Erythroblast (primary cell): ENCODE measurements around the gene NINJ2.

Experiments
- DNase-seq, 2 experiments: peaks; one replicate each; lab custom pipeline; 2025; lab: John Stamatoyannopoulos, UW
- GATA1 ChIP-seq: IDR thresholded peaks from 2 replicates; pipeline ENCODE4 v1.6.1; 2011; ENCODE audit warnings: low read depth, mild to moderate bottlenecking, control low read depth, low read length, moderate library complexity
- POLR2A ChIP-seq: IDR thresholded peaks from 2 replicates; pipeline ENCODE4 v1.6.1; 2011; ENCODE audit warnings: mild to moderate bottlenecking, low read length

The NINJ2 gene

DNA sequence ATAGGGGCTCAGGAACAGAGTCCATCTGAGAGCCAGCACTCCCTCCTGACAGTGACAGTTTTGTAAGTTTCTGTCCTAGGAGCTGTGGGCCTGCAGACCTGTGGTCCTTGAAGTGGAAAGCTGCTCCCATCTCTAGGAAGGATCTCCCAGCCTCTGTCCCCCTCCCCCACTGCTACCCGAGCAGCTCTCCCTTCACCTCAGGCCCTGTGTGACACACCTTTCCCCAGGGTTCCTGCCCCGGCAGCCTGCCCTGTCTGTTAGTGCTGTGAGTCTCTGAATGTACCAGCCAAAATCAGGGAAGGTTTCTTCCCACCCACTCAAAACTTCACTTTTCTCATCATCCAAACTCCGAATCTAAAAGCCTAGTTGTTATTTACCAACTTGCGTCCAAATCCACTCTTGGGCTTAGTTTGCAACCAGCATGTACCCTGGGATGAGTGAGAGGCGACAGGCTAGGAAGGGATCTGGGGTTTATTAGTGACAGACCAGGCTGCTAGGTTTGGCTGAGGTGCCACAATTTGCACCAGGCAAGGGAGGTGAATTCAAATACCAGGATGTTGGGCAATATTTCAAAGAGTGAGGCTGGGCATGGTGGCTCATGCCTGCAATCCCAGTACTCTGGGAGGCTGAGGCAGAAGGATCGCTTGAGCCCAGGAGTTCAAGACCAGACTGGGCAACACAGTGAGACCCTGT is 39.9 kb downstream of the NINJ2 start:
- TF ChIP-seq GATA1, result no peak
- no peak for TF ChIP-seq POLR2A
- DNase-seq, result no peak

DNA sequence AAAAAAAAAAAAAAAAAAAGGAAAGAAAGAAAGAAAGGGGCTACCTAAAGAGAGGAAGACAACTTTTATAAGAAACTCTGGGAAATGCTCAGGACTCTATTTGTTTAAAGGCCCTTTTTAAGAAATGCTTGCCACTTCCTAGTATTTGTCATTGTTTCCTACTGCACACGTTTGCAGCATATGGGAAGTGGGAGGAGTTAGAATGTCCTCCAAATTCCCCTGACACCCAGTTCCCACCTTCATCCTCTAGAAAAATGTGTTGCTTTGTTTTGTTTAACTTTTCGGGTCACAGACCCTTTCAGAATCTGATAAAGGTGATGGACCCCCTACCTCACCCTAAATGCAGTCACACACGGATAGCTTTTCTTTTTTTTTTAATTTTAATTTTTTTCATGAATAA is 40.8 kb downstream of the NINJ2 start:
- no peak for TF ChIP-seq POLR2A
- no peak for TF ChIP-seq GATA1
- no peak for DNase-seq

DNA sequence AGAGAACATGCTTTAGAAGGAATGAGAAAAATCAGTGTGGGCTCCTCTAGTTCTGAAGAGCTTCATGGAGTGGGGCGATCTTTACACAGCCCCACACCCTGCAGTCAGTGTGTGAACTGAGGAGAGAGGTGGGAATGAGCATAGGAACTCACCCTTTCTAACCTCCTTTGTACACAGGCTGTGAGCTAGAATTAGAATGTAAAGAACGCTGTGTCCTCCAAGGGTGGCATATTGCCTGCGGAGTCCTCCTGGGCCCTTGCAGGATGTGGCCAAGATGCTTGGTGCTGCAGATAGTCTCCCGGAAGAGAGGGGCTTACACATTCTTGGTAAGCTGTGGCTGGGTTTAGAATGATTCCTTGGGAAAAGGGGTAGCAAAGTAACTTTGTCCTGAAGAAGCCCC is 43.9 kb downstream of the NINJ2 start:
- TF ChIP-seq POLR2A (no peak), GATA1 (no peak)
- DNase-seq, result no peak

DNA sequence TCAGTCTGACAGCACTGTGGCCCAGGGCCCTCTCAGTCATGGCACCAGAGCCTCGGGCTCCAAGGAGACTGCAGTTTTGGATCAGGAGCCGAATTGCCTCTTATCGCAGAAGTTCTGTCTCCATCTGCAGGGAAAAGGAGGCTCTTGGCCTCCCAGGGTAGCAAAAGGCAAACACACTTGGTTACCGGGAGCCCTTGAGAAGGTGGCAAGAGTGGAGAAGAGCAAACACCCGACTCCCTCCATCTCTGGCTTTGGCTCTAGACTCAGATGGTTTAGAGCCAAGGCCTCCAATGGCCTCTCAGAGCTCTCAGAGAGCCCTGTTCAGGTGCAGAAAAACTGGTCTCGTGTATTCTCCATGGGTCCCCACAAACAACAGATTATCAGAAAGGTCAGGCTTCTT is 44.6 kb downstream of the NINJ2 start:
- no peak for TF ChIP-seq POLR2A
- no peak for TF ChIP-seq GATA1
- DNase-seq, result no peak

DNA sequence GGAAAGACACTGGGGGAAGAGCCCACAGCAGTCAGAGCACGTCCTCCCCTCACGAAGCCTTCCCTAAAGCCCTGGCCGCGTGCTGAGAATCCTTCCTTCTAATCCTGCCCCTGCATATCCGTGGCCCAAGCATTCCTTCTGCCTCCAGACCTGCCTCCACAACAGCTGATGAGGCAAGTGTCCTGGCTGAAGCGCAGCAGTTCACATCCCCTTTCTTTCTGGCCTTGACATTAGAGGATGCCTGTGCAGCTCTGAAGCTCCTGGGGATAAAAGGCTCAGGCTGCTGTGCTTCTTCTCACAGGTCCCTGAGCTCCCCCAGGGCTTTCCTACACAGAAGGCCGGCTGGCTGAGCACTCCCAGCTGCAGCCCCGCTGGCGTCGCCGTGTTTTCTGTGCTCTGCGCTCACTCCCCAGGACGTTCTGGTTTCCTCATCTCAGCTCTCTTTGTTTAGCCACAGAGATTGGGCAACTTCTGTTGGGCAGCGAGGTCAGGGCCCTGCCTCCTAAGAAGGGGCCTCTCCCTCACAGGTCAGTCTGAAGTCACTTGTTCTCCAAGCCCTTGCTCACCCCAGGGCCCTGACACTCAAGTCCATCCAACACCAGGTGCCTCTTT is 45.8 kb downstream of the NINJ2 start:
- no peak for DNase-seq
- TF ChIP-seq GATA1 (no peak), POLR2A (no peak)

DNA sequence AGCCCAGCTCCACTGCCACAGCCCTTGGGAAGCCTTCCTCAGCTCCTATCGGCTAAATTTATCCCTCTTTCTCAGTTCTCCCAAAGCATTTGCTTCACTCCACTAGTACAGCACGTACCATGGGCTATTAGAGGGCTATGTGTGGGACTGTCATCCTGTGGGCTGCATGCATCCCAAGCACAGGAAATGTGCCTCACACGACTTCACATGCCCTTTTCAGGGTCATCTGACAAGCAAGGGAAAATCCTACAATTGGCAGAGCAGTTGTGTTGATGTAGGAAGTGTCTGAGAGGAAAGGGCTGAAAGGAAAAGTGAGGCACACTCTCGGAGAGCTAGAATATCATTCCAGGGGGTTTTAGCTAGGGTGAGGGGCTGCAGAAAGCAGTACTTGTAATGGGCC is 47.6 kb downstream of the NINJ2 start:
- no peak for DNase-seq

DNA sequence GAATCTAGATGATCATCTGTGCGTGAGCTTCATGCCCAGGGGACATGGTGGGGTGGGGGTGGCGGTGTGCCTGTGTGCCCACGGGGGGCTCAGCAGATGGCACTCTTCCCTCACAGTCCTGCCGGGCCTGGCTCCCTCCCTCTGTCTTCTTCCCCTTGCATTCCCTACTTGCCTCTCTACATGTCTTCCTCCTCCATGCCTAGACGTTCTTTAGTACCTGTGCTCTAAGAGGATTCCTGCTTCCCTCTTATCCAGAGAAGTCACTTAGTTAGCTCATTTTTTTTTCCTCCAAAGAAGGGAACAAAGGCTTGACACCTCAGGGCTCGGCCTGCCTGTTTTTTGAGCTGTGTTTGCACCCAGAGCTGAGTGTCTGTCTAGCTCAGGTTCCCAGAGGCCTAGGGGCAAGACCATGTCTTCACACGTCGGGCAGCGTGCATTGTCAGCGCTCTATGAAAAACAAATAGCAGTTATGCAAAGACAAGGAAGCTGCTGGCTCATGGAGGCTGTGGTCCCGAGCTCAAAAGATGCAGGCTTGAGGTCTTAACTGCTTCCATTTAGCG is 48.8 kb downstream of the NINJ2 start:
- DNase-seq, result peak in 1 of 2 experiments; percentile 30
- TF ChIP-seq GATA1 (no peak), POLR2A (no peak)

More for the DNA sequence above, 47.6 kb downstream of the NINJ2 start:
- TF ChIP-seq GATA1, result no peak
- TF ChIP-seq POLR2A, result no peak

DNA sequence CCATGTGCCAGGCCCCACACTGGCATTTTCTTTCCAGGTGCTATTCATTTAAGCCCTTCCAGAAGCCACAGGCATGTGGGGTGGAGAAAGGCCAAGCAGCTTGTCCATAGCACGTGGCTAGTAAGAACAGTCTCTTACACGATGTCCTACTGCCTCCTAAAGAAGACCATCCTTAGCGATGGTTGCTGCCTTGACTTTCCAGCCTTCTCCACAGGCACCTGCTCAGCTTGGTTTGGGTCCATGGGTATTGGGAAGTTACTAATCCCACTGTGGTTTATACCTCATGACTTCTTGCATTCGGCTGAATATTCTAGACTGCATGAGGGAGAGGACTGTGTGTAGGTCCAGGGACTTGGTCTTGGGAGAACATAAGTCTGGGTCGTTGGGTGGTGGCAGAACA is 49.2 kb downstream of the NINJ2 start:
- DNase-seq, result no peak
- TF ChIP-seq GATA1 (no peak), POLR2A (no peak)

DNA sequence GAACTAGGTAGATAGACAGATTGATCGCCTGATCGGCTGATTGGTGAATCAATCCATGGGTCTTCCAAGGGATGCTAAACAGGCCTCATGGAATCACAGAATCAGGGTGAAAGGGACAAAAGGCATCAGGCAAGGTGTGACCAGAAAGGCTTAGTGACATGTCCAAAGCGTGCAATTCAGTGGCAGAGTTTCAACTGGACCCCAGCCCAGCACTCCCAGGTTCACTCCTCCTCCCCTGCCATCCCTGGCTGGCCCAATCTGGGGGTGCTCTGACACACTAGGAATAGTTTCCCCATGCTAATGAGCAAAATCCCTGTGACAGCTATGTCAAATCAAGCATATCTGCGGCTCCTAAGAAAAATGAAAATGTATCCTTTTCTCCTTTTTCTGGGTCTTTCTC is 50.4 kb downstream of the NINJ2 start:
- no peak for DNase-seq
- TF ChIP-seq GATA1, result no peak
- TF ChIP-seq POLR2A, result no peak

DNA sequence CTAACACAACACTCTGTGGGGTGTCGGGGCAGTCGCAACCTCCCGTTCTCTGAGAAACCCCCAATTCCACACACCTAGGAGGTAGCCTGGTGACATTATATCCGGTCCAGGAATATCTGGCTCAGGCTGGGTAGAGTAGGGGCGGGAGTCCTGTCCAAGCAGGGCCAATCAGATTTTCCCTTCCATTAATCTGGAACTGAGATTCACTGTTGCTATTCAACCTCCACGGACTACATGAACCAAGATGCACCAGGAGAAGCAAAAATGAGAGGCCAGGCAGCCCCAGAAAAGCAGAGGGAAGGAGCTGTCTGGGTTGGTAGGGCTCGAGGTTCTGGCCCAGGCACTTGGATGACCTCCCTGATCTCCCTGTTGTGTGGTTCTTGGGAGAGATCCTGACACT is 51.0 kb downstream of the NINJ2 start:
- TF ChIP-seq POLR2A, result no peak
- TF ChIP-seq GATA1, result no peak
- DNase-seq, result no peak

DNA sequence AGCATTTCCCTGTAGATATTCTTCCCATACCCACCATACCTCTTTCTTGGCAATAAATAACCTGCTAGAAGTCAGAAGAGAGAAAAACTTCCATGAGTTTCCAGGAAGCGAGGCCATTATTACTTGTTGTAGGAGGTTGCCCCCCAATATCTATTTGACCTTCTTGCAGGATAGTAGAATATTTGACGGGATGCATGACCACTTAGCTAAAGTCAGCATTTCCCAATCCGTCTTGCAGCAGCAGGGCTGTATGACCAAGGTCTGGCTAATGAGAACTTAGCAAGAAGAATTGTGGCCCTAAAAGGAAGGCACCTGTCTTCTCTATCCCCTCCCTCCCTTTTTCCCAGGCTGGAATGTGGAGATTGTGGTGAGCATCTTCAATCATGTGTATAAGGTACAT is 51.5 kb downstream of the NINJ2 start:
- TF ChIP-seq GATA1, result no peak
- no peak for TF ChIP-seq POLR2A
- DNase-seq, result no peak

DNA sequence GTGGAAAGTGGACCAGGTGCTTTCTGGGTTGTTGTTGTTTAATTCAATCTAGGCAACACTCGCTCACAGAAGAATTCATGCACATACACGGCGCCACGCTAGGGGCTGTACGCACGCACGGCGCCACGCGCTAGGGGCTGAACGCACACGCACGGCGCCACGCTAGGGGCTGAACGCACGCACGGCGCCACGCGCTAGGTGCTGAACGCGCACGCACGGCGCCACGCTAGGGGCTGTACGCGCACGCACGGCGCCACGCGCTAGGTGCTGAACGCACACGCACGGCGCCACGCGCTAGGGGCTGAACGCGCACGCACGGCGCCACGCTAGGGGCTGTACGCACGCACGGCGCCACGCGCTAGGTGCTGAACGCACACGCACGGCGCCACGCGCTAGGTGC is 54.3 kb downstream of the NINJ2 start:
- no peak for DNase-seq
- TF ChIP-seq GATA1, result no peak
- TF ChIP-seq POLR2A, result no peak

DNA sequence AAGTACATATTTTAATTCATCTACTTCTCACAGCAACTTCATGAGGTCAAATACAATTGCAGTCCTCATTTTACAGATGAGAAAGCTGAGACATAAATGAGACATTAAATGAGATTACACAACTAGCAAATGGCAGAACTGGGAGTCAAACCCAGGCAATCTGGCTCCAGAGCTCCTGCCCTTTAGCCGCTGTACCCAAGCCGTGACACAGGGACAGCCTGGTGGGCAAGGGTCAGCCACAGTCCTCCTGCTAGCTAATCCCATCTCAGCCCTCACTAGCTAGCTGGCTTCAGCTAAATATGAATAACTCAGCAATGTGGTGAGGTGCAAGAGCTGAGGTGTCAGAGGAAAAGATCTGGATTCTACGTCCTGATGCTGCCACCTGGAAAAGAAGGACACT is 54.8 kb downstream of the NINJ2 start:
- DNase-seq, result no peak
- TF ChIP-seq GATA1 (no peak), POLR2A (no peak)

DNA sequence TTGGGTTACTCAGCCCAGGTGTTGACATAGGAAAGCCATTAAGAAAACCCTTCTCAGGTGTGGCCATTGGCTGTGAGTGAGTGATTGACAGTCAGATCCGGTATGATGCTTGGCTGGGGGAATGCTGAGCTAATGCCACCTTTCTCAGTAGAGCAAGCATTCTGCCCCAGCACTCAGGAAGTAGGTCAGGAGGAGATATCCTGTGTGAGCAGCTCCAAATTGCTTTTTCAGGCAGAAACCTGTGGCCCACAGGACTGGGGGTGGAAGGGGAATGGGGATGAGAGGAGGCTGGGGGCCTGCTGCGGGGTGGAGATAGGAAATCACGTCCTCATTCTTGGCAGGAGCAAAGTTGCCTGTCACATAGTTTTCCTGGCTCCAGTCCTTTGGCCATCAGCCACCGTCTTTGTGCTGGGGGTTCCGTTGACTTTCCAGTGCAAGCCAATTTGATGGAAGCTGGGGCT is 55.7 kb downstream of the NINJ2 start:
- TF ChIP-seq POLR2A, result no peak
- no peak for TF ChIP-seq GATA1
- no peak for DNase-seq

DNA sequence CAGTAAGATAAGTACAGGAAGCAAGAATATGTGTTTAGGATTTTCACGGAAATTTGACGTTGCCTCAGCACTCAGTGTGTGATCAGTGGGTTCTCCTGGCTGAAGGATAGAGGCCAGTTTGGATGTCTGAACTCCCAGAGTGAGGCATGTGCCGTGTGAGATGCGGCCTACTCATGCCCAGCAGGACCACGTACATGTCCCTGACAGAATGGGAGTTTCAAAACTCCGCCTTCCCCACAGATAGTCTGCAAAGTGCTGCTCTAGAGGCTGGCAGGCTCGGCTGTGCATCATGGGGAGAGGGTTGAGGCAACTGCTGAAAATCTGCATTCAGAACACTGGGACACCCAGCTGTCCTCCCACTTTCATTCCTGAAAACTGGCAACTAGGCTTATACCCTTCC is 58.3 kb downstream of the NINJ2 start:
- TF ChIP-seq GATA1, result no peak
- TF ChIP-seq POLR2A, result no peak
- DNase-seq, result no peak
